Stimulated activated CD4-positive, alpha-beta T cell treated with anti-CD3 and anti-CD28 coated beads, TNF-alpha, amount 100 ng/mL, for 24 hours (primary cell): ENCODE results near the gene CAPN2.

ENCODE experiments used
- DNase-seq, 3 experiments: peaks; one replicate each; pipeline ENCODE4 v3.0.0-alpha.2; 2020; ENCODE audit warnings: low read depth in 3 of 3

Gene CAPN2

GRCh38 chr1:223758734-223759133 is 46.4 kb downstream of the CAPN2 start:
- no peak for DNase-seq

DNA sequence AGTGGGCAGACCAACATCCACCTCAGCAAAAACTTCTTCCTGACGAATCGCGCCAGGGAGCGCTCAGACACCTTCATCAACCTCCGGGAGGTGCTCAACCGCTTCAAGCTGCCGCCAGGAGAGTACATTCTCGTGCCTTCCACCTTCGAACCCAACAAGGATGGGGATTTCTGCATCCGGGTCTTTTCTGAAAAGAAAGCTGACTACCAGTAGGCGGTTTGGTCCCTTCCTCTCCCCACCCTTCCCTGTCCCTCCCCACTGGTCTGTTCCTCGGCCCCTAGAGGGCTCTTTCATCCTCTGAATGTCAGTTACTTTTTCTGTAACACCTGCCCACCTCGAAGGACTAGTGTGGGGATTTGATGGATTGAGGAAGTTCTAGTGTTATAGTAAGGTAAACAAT is 46.9 kb downstream of the CAPN2 start:
- DNase-seq, result no peak

DNA sequence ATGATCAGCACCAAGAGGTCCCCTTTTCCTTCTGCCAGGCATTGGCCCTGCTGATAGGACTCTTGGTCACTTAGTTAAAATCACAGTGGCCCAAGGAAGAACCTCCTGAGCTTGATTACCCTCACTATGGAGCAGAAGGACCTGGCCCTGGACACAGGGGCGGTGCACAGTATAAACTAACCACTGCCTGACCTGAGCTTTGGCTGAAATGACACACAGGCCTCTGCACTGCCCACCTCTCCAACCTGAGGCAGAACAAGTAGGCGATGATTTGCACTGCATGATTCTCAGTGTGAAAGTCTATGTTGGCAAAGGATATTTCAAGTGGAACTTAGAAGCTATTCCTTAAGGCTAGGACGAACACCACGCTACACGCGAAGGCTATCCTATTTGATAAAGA is 48.5 kb downstream of the CAPN2 start:
- no peak for DNase-seq

DNA sequence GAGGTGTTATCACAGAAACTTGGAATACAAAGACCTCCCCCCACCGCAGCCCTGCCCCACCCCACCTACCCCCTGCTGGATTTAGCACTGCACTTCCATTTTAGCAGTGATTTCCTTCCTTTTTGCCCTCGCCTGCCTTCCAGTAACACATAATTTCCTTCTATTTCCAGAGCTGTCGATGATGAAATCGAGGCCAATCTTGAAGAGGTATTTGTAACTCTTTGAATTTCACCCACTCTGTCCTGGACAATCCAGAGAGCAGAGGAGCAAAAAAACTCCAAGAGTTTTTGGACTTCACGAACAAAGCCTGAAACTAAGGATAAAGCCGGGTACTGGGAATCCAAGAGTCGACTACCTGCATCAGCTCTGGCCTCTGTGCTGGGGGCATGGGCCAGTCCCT is 49.1 kb downstream of the CAPN2 start:
- no peak for DNase-seq

GRCh38 chr1:223763251-223763650 is 50.9 kb downstream of the CAPN2 start:
- no peak for DNase-seq

- no peak for DNase-seq
Measured at GRCh38 chr1:223763881-223764280, 51.5 kb downstream of the CAPN2 start.

GRCh38 chr1:223765036-223765718 is 52.8 kb downstream of the CAPN2 start:
- DNase-seq, result no peak

- no peak for DNase-seq
Measured at GRCh38 chr1:223765719-223766340, 53.5 kb downstream of the CAPN2 start.

- DNase-seq, result no peak
Measured at GRCh38 chr1:223770621-223771315, 58.4 kb downstream of the CAPN2 start.

DNA sequence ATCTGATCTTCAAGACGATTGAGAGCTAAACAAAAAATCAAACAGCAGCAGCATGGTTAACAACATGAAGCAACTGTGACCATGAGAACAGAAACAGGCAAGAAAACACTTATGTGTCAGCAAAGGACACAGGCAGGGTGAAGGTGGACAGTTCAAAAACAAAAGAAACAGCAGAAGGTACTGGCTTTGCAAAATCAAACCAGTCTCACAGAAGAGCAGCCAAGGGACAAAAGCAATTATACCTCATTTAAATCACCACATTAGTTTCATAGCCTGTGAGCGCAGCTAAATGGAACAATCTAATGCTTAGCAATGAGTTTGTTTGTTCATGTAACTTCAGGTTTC is 59.1 kb downstream of the CAPN2 start:
- DNase-seq, result no peak

DNA sequence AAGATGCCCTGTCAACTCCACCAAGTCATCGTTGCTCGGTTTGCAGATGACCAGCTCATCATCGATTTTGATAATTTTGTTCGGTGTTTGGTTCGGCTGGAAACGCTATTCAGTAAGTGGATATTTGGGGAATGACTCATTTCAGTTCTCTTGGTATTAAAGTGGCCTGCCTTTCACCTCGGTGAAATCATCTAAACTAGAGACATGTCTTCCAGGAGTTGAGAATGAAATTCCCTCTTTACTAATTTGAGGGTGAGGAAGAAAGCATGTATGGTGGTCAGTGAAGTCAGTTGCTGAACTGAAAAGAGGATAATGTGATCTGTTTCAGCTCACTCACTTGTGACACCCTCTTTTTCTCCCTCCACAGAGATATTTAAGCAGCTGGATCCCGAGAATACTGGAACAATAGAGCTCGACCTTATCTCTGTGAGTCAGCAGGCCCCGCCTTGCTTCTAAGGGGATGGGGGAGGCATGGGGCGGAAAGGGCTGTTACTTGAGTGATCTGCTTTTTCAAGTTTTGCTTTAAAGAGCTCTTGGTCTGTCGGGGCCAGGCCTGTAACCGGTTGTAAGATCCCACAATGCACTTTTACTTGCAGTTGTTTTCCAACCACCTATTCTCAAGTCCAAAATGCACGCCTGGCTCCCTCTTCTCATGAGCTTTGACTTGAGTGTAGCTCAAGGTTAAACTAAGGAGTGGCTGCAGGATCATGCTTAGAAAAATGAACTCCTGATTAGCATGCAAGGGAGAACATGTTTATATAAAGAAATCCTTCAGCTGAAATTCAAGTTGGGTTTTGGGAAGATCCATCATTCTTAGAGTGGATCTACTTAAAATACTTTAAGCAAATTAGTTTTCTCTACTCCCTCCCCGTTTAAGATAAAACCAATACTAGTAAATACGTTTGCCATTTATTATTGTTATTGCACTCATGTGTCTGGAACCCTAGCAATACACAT is 59.8 kb downstream of the CAPN2 start:
- no peak for DNase-seq

DNA sequence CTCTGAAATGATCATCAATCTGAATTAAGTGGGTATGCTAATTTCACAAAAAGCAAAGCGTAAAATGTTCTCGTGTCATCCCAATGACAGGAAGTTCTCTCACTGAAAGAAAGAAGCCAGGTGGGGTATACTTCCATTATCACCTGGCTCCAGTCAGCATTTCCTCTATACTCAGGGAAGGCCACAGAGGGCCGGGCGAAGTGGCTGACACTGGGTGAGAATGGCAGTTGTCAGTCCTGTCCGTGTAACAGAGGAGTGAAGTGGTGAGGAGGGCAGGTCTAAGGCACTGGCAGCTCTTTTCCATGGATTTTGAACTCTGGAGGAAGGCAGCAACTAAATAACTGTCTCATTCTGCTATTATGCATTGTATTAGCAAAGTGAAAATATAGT is 60.4 kb downstream of the CAPN2 start:
- DNase-seq, result no peak

DNA sequence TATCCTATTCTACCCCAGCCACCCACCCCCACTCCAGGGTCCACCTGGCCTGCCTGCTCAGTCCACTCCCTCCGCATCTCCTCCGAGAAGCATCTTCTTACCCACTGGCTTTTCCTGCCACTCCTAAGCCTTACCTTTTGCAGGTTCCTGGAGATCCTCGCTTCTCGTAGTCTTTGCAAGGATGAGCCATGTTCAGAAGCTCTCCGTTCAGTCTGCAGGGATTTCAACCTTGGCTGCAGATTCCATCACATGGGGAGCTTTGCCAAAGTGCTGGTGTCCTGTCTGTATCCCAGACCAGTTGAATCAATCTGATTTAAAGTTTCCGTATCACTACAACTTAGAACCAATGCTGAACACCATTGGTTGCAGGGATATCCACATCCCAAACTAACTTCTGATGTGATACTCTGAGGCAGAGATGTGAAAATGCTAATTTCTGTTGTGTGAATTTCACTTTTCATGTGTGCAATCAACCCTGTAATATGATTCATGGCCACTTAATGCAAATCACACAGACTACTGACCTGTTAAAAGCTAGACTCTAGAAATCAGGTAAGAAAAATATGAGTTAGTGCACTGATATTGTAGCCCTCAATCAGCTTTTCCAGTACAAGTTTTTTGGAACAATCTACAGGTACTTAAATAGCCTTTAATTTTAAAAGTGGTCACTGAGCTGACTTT is 61.9 kb downstream of the CAPN2 start:
- DNase-seq, result no peak

GRCh38 chr1:223775054-223775453 is 62.7 kb downstream of the CAPN2 start:
- DNase-seq, result no peak

DNA sequence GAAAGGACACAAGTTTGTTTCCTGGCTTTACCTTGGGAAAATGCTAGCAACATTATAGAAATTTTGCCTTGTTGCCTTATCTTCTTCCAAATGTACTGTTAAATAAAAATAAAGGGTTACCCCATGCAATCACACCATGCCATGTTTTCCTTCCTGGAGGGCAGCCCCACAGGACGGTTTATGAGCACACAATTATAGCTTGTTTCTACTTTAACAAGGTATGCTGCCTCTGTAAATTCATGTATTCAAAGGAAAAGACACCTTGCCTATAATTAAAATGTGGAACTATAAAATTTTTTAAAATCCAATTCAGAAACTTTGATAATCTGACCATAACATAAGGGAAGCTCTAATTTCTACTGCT is 63.4 kb downstream of the CAPN2 start:
- DNase-seq, result no peak

GRCh38 chr1:223776075-223776814 is 63.9 kb downstream of the CAPN2 start:
- peak; percentile 6 to 54 (median 6) for DNase-seq

GRCh38 chr1:223776826-223777454 is 64.6 kb downstream of the CAPN2 start:
- DNase-seq, result no peak

DNA sequence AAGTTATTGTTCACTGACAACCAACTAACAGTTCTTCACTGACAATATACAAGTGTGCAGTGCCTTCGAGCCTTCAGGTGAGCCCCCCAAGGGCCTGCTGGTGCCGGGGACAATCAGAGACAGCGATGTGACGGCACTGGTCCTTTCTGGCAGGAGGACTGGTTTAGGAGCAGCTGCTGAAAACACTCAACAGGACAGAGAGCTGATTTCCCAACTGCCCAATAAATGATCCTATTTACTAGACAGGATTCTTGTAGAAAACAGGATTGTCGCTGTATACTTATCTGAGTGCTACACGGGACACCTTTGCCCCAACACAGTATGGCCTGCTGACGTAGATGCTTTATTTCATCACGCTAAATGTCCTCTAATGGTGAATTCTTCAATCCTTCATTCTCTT is 68.0 kb downstream of the CAPN2 start:
- DNase-seq, result no peak

DNA sequence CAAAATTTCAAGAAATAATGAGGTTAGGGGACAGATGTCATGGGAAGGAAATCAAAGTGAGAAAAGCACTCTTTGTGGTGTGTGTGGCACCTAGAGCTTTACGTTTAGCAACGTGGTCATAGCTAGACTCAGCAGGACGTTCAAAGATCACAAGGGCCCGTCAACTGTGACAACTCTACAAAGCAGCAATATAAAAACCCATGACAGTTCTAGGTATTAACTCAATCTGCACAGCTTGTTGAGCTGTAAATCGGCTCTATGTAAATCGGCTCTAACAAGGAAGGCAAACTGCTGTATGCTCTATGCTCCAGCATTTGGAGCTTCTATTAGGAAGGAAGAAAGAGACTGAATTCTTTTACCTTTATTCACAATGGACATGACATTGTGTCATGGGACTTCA is 68.6 kb downstream of the CAPN2 start:
- DNase-seq, result no peak

DNA sequence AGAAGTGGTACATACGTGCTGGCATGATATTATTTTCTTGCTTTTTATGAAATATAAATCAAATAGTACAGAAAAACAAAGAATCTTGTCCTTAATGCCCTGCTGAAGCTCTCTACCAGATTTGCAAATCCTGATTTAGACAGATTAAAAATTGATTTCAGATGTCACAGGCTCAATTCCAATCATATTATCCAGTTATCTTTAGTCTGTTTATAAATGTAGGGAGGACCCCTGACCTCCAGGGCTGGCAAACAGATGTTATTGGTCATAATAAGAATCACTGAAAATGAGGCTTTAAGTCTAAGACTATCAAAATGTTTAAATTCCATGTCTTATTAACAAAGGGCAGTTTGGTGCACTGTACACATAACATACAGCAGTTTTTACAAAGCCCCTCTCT is 71.3 kb downstream of the CAPN2 start:
- DNase-seq, result no peak

DNA sequence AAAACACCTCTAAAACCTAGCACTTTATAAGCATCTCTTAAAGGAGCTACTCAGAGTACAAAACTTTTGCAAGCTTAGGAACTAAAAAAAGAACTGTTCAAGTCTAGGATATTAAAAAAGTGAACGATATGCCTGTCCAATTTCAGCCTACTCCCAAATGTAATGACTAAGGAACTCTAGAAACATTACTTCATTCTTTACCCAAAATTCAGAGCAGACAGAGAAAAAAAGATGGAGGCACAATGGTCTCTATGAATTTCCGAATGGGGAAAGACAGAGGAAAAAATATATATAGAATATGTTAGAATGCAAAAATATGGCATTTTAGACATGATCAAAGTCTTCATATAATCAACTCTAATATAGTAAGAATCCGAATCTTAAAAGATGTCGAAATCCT is 72.2 kb downstream of the CAPN2 start:
- DNase-seq, result no peak
